ENCODE results near the gene FRG2C. TPM values are rescaled to one million over a fixed set of nuclear protein-coding genes. Genes with fewer than 3 reads are reported as not detected.
"Not testable (repeated sequence)": the region's sequence is repeated elsewhere in the genome, so short reads cannot be mapped to it uniquely, and the experiment has no call there.

Gene FRG2C
- total RNA-seq, 1 experiment from 2014 or later, result not detected

DNA sequence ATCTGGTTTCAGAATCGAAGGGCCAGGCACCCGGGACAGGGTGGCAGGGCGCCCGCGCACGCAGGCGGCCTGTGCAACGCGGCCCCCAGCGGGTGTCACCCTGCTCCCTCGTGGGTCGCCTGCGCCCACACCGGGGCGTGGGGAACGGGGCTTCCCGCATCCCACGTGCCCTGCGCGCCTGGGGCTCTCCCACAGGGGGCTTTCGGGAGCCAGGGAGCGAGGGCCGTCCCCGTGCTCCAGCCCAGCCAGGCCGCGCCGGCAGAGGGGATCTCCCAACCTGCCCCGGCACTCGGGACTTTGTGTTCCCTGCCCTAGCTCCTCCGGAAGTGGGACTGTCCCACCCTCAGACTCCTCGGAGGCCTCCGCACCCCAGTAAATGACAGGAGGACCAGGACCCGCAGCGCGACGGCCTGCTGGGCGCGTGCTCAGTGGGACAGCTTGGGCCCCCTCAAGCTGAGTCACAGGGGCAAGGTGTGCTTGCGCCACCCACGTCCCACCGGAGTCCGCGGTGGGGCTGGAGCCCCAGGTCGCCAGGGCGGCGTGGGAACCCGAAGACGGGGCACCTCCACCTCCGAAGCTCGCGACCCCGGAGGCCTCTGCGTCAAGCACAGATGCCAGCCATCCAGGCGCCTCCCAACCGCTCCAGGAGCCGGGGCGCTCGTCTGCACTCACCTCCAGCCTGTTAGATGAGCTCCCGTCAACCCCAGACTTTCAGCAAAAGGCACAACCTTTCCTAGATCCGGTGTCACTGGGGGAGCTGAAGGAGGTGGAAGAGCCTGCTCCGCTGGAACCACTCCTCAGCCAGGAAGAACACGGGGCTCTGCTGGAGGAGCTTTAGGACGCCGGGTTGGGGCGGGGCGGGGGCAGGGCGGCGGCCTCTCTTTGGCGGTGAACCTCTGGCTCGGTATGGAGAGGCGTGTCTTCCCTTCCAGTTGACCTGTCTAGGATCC, 5.5 kb downstream of the FRG2C start:
- DNase-seq (ENCODE audit: low read depth), result not testable (repeated sequence)

- DNase-seq (ENCODE audit: low read depth), result not testable (repeated sequence)
These were observed 6.5 kb downstream of the FRG2C start for GRCh38 chr3:75670298-75671286.

GRCh38 chr3:75671287-75672139, 7.4 kb downstream of the FRG2C start:
- not testable (repeated sequence) for DNase-seq (ENCODE audit: low read depth)

- DNase-seq (ENCODE audit: low read depth), result peak; percentile 84
These were observed 8.1 kb downstream of the FRG2C start for GRCh38 chr3:75672140-75672775.

GRCh38 chr3:75683965-75684364, 19.8 kb downstream of the FRG2C start:
- not testable (repeated sequence) for DNase-seq (ENCODE audit: low read depth)

GRCh38 chr3:75687323-75687722, 23.2 kb downstream of the FRG2C start:
- DNase-seq (ENCODE audit: low read depth), result no peak

GRCh38 chr3:75692061-75692460, 27.9 kb downstream of the FRG2C start:
- DNase-seq (ENCODE audit: low read depth), result no peak

Small RNA genes within 50 kb of the gene (small RNA-seq; reads per million reads assigned to genes)
- not detected for gene AC108724.2

Other genes starting within 250 kb of the FRG2C start
- 10.8 and 12.1 TPM in 2 replicates for gene ZNF717, start 121.2 kb downstream of the FRG2C start, total RNA-seq (2014; rRNA removed; shearing (Covaris generic))

Measured in HT1080 (cell line).